ENCODE data around the gene ZNF282. TPM values are rescaled to one million over a fixed set of nuclear protein-coding genes. Genes with fewer than 3 reads are reported as not detected.

The ZNF282 gene
- total RNA-seq, 2 donors from 2014 or later, result 103 to 105 TPM

DNA sequence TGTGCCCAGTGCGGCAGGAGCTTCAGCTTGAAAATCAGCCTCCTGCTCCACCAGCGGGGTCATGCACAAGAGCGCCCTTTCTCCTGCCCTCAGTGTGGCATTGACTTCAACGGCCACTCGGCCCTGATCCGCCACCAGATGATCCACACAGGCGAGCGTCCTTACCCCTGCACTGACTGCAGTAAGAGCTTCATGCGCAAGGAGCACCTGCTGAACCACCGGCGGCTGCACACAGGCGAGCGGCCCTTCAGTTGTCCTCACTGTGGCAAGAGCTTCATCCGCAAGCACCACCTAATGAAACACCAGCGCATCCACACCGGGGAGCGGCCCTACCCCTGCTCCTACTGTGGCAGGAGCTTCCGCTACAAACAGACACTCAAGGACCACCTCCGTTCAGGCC, 16.1 kb upstream of the ZNF282 start:
- Mint-ChIP-seq H3K9me3 (no peaks in the 10 kb centered on the region), H3K27ac (no peak overlapping the region), H3K27me3 (no peaks in the 10 kb centered on the region), H3K4me3 (no peak overlapping the region), H3K36me3 (ENCODE audit: low read depth) (peaks cover 88% of the 10 kb centered on the region), H3K4me1 (no peaks in the 10 kb centered on the region)
- ATAC-seq (replicated peaks), result no peak

DNA sequence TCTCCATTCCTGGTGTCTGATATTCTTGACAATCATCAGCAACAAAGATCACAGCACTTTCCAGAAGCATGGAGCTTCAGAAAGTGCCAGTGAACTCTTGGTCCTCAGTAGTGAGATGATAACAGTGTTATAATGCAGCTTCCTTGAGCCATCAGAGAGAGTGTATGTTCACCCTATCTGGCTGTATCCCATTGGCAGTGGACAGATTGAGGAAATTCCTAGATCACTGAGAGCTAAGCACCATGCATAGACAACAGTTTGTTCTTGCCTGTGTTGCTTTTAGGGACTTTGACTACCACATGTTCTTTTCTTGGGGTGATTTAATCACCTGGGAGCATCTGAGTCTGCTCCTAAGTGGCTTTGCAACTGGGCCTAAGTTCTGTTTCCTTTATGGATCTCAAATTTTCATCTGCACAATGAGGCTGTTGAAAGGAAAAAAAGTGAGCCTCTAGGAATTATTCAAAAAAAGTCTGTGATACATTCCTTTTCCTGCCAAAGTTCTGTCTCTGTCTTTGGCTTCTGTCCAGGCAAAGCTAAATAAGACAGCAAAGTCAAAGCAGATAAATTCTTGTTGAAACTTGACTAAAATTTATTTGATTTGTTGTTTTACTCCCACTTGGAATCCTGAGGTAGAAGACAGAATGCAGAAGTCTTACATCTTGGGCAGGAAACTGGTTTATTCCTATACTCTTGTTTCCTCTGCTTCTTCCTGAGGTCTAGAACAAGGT, 14.5 kb upstream of the ZNF282 start:
- Mint-ChIP-seq H3K36me3 (ENCODE audit: low read depth) (peaks cover 73% of the 10 kb centered on the region), H3K4me3 (no peak overlapping the region), H3K9me3 (no peaks in the 10 kb centered on the region), H3K4me1 (no peaks in the 10 kb centered on the region), H3K27ac (peak overlapping the region; percentile 58), H3K27me3 (no peaks in the 10 kb centered on the region)
- no peak for ATAC-seq (replicated peaks)

DNA sequence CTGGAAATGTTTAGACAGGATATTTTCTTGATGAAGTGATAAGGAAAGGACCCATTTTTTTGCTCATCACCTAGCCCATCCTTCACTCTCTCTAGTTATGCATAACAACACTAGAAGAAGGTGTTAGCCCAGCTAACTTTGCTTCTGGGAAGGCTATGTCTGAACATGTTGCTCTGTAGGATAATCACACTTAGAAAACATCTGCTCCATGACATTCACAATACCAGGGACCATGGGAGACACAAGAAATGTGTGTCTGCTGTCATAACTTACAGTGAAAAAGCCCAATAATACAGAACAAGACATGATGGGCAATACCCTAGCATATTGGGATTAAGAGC, 13.9 kb upstream of the ZNF282 start:
- Mint-ChIP-seq H3K27ac (peak overlapping the region; percentile 58), H3K9me3 (no peaks in the 10 kb centered on the region), H3K4me3 (no peak overlapping the region), H3K27me3 (no peaks in the 10 kb centered on the region), H3K4me1 (no peaks in the 10 kb centered on the region), H3K36me3 (ENCODE audit: low read depth) (peaks cover 68% of the 10 kb centered on the region)
- no peak for ATAC-seq (replicated peaks)

DNA sequence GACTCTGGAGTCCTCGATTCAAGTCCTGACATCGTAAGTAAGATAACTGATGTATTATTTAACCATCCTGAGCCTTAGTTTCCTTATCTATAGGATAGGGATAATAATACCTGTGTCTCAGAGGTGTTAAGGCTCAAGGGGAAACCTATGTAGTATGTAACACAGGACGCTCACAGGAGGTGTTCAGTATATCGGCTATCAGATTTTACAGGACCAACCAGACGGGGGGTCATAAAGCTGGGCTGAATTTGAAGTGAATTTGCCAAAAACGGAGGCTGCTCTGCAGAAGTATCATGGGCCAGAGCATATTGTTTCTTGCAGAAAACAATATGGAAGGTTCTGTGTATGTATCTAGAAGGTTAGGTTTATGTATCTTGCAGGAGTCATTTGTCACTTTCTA, 11.1 kb upstream of the ZNF282 start:
- no peak for ATAC-seq (replicated peaks)
- no peaks in the 10 kb centered on the region for H3K27me3 Mint-ChIP-seq
- H3K4me1 Mint-ChIP-seq, result no peaks in the 10 kb centered on the region
- H3K27ac Mint-ChIP-seq, result no peak overlapping the region
- no peak overlapping the region for H3K4me3 Mint-ChIP-seq
- peaks cover 40% of the 10 kb centered on the region for H3K36me3 Mint-ChIP-seq (ENCODE audit: low read depth)
- no peaks in the 10 kb centered on the region for H3K9me3 Mint-ChIP-seq

DNA sequence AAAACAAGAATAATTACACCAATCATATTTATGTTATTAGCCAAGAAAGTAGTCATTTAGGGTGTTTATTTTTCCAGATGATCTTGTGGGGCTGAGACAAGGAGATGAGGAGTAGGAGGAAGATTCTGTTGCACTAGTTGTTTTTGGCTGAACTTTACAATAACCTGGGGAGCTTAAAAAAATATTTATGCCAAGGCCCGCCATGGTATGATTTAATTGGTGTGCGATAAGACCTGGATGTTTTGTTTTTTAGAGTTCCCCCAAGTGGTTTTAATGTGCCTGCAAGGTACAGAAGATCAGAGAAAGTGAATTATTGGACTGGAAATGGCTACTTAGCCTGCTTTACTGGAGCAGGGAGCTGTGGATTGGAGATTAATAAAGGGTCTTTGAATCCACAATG, 7.1 kb upstream of the ZNF282 start:
- H3K9me3 Mint-ChIP-seq, result no peaks in the 10 kb centered on the region
- no peak overlapping the region for H3K4me3 Mint-ChIP-seq
- ATAC-seq (replicated peaks), result no peak
- no peaks in the 10 kb centered on the region for H3K27me3 Mint-ChIP-seq
- peaks cover 5% of the 10 kb centered on the region for H3K36me3 Mint-ChIP-seq (ENCODE audit: low read depth)
- H3K27ac Mint-ChIP-seq, result no peak overlapping the region
- H3K4me1 Mint-ChIP-seq, result no peaks in the 10 kb centered on the region

DNA sequence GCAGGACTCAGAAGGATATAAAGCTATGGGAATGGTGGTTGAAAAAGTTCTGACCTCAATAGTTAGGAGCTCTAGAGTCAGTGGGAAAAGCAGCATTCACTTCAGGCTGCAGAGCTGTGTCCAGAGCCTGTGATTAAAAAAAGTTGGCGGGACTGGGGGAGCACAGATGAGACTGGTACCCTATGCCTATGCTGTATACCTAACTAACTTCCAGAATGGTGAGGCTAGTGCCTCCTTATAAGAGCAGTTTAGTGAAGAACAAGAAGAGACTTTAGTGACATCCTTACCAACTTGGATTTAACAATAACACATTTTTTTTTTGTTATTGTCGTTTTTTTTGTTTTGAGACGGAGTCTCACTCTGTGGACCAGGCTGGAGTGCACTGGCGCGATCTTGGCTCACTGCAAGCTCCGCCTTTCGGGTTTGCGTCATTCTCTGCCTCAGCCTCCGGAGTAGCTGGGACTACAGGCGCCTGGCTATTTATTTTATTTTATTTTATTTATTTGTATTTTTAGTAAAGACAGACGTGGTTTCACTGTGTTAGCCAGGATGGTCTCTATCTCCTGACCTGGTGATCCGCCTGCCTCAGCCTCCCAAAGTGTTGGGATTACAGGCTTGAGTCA, 6.6 kb upstream of the ZNF282 start:
- H3K4me1 Mint-ChIP-seq, result no peaks in the 10 kb centered on the region
- peaks cover under 1% of the 10 kb centered on the region for H3K36me3 Mint-ChIP-seq (ENCODE audit: low read depth)
- no peak for ATAC-seq (replicated peaks)
- no peaks in the 10 kb centered on the region for H3K9me3 Mint-ChIP-seq
- no peak overlapping the region for H3K4me3 Mint-ChIP-seq
- H3K27me3 Mint-ChIP-seq, result no peaks in the 10 kb centered on the region
- H3K27ac Mint-ChIP-seq, result no peak overlapping the region

DNA sequence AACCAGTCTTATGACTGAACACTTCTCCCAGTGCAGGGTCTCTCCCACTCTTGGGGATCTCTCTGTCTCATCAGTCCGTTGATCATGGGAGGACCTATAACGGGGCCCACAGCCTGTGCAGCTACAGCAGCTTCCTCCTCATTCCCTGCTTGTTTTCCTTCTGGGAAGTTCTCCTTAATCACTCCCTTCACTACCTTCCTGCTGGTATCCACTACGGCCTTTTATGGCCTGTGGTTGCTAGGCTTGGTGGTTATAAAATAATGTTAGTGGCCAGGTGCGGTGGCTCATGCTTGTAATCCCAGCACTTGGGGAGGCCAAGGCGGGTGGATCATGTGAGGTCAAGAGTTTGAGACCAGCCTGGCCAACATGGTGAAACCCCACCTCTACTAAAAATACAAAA, 3.5 kb upstream of the ZNF282 start:
- Mint-ChIP-seq H3K4me1 (no peaks in the 10 kb centered on the region), H3K36me3 (ENCODE audit: low read depth) (peaks cover 10% of the 10 kb centered on the region), H3K4me3 (no peak overlapping the region), H3K9me3 (no peaks in the 10 kb centered on the region), H3K27me3 (no peaks in the 10 kb centered on the region), H3K27ac (no peak overlapping the region)
- no peak for ATAC-seq (replicated peaks)

DNA sequence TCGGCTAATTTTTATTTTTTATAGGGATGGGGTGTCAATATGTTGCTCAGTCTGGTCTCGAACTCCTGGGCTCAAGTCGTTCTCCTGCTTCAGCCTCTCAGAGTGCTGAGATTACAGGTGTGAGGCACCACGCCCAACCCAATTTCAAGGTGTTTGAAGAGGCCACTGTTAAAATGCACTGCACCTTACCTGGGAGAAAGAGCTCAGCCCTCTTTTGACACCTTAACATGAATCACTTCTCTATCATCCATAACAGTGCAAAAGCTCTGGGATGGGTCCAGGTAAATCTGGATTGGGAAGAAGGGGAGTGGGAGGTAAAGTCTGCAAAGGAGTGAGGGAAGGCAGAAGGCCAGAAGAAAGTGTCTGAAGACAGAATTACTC, 557 bp upstream of the ZNF282 start:
- H3K4me1 Mint-ChIP-seq, result peaks cover 11% of the 10 kb centered on the region
- H3K27me3 Mint-ChIP-seq, result no peaks in the 10 kb centered on the region
- H3K9me3 Mint-ChIP-seq, result no peaks in the 10 kb centered on the region
- ATAC-seq (replicated peaks), result no peak
- peak overlapping the region; percentile 68 for H3K27ac Mint-ChIP-seq
- H3K36me3 Mint-ChIP-seq (ENCODE audit: low read depth), result peaks cover 39% of the 10 kb centered on the region
- peak overlapping the region; percentile 90 for H3K4me3 Mint-ChIP-seq

DNA sequence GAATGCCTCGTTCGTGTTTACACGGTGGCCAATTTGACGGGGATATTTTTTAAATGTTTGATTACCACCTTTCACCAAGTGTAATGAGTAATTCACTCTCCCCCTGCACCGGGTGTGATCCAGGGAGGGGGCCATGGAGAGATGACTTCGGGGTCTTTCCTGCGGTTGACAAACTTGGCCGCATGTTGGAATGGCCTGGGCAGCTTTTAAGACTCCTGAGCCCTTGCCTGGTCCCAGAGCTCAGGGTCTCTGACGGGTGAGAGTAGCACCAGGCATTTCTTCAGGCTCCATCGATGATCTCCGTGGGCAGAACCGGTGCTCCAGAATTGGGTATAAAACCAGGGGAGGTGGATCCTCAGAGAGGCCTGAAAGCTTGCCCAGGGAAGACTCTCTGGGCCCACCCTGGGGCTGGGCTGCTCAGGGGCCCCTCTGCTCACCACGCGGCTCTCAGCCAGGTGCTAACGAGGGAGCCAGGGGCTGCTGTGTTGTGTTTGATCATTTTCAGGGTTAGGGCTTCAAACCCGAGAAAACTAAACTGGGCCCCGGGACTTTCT, 882 bp downstream of the ZNF282 start:
- peak overlapping the region; percentile 96 for H3K27ac Mint-ChIP-seq
- H3K4me3 Mint-ChIP-seq, result peak overlapping the region; percentile 90
- H3K9me3 Mint-ChIP-seq, result no peaks in the 10 kb centered on the region
- ATAC-seq (replicated peaks), result peak; percentile 11
- H3K36me3 Mint-ChIP-seq (ENCODE audit: low read depth), result peaks cover 54% of the 10 kb centered on the region
- H3K27me3 Mint-ChIP-seq, result no peaks in the 10 kb centered on the region
- peaks cover 21% of the 10 kb centered on the region for H3K4me1 Mint-ChIP-seq

DNA sequence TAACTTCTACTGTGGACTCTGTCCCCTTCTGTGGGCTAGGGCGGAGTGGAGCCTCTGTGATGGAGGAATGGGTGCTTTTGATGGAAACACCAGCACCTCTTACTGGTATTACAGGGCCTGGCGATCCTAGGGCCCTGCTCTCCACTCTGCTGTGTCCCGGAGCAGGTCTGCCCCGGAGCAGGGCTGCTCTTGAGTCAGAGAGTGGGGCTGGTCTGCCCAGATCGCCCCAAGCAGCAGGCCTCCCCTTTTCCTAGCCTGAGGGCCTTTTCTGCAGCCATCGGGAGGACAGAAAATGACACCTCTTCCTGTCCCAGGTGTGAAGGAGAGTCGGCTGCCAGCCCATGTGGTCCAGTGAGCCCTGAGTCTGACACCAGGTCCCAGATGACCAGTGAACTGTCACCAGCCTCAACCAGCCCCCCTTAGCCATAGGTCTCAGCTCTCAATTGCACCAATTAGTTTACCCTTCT, 1.4 kb downstream of the ZNF282 start:
- ATAC-seq (replicated peaks), result peak; percentile 30
- no peaks in the 10 kb centered on the region for H3K27me3 Mint-ChIP-seq
- peaks cover 59% of the 10 kb centered on the region for H3K36me3 Mint-ChIP-seq (ENCODE audit: low read depth)
- peak overlapping the region; percentile 96 for H3K27ac Mint-ChIP-seq
- H3K4me1 Mint-ChIP-seq, result peaks cover 25% of the 10 kb centered on the region
- no peaks in the 10 kb centered on the region for H3K9me3 Mint-ChIP-seq
- peak overlapping the region; percentile 90 for H3K4me3 Mint-ChIP-seq

DNA sequence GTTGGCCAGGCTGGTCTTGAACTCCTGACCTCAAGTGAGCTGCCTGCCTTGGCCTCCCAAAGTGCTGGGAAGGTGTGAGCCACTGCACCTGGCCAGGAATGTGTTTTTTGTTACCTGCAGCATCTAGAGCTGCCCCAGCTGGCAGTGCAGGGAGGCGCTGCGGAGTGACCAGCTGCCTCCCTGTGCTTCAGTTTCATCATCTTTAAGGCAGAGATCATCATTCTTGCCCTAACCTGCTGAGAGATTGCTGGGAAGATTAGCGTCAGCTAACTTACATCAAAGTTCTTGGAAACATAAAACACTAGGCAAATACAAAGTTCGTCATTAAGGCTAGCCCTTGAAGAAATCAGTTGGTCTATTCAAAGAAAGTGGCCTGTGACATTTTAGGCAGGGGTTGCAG, 2.3 kb downstream of the ZNF282 start:
- H3K27ac Mint-ChIP-seq, result peak overlapping the region; percentile 96
- peak overlapping the region; percentile 90 for H3K4me3 Mint-ChIP-seq
- peaks cover 30% of the 10 kb centered on the region for H3K4me1 Mint-ChIP-seq
- H3K36me3 Mint-ChIP-seq (ENCODE audit: low read depth), result peaks cover 68% of the 10 kb centered on the region
- H3K27me3 Mint-ChIP-seq, result no peaks in the 10 kb centered on the region
- ATAC-seq (replicated peaks), result no peak
- no peaks in the 10 kb centered on the region for H3K9me3 Mint-ChIP-seq

DNA sequence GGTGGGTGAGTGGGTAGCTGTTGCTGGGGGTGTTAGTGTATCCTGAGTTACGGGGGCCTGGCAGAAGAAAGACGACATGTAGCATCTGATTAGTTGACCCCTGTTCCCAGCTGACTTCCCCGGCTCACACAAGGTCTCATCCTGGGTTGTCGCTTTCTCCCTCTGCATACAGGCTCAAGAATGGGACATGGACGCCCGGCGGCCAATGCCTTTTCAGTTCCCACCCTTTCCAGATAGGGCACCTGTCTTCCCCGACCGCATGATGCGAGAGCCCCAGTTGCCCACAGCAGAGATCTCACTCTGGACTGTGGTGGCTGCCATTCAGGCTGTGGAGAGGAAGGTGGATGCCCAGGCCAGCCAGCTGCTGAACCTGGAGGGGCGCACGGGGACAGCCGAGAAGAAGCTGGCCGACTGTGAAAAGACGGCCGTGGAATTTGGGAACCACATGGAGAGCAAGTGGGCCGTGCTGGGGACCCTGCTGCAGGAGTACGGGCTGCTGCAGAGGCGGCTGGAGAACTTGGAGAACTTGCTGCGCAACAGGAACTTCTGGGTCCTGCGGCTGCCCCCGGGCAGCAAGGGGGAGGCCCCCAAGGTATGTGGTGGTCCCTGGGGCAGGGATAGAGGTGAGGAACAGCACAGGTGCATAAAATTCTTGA, 2.9 kb downstream of the ZNF282 start:
- no peak for ATAC-seq (replicated peaks)
- Mint-ChIP-seq H3K9me3 (no peaks in the 10 kb centered on the region), H3K27ac (peak overlapping the region; percentile 96), H3K4me1 (peaks cover 36% of the 10 kb centered on the region), H3K36me3 (ENCODE audit: low read depth) (peaks cover 74% of the 10 kb centered on the region), H3K4me3 (peak overlapping the region; percentile 90), H3K27me3 (no peaks in the 10 kb centered on the region)

DNA sequence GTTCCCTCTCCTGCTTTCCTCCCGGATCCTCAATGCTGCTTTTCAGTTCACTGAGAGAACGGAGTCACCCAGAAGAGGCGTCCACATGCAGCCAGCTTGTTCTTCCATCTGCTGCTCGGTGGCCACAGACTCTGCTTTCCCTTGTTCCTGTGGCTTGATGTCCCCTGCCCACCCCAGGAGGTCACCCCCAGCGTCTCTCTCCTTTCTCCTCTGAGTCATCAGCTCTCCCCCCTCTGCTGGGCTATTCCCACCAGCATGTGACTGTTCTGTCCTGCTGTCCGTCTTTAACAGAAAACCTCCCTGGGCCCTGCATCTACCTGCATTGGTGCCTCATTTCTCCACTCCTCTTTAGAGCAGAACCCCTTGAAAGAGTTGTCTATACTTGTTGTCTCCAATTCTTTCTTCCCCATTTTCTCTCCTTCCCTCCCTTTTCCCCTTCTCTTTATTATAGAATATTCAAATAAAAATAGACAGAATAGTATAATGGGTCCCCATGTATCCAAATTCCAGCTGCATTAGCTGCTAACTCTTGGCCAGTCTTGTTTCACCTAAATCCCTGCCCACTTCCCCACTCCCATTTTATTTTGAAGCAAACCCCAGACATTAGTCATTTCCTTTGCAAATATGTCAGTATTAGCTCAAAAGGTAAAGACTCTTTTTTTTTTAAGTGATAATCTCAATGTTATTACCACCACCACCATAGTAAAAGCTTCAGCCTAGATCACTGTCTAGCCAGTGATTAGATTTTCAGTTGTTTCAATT, 4.1 kb downstream of the ZNF282 start:
- no peak for ATAC-seq (replicated peaks)
- H3K4me1 Mint-ChIP-seq, result peaks cover 44% of the 10 kb centered on the region
- H3K27me3 Mint-ChIP-seq, result no peaks in the 10 kb centered on the region
- peak overlapping the region; percentile 81 for H3K27ac Mint-ChIP-seq
- H3K36me3 Mint-ChIP-seq (ENCODE audit: low read depth), result peaks cover 86% of the 10 kb centered on the region
- H3K4me3 Mint-ChIP-seq, result peak overlapping the region; percentile 90
- H3K9me3 Mint-ChIP-seq, result no peaks in the 10 kb centered on the region

DNA sequence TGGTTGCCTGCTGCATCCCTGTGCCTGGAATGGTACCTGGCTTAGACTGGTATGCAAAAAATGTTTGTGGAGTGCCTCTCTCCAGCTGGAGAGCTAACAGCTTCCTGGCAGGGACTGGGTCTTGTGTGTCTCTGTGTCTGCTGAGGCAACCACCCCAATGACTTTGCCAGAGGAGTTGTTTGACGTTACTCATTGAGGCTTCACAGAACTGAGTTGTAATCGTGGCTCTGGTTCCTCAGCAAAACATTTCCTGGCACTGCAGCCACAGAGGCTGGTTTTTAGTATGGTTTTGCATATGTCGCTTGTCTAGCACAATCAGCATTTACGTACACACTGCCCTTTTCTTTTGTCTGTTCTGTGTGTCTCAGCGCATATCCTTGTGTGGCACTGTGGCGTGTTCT, 7.5 kb downstream of the ZNF282 start:
- H3K4me1 Mint-ChIP-seq, result peaks cover 56% of the 10 kb centered on the region
- peaks cover 97% of the 10 kb centered on the region for H3K36me3 Mint-ChIP-seq (ENCODE audit: low read depth)
- ATAC-seq (replicated peaks), result peak; percentile 94
- no peaks in the 10 kb centered on the region for H3K9me3 Mint-ChIP-seq
- no peaks in the 10 kb centered on the region for H3K27me3 Mint-ChIP-seq
- H3K4me3 Mint-ChIP-seq, result peak overlapping the region; percentile 78
- H3K27ac Mint-ChIP-seq, result peak overlapping the region; percentile 99
